HepG2 (cell line): ENCODE results near the gene NIPAL3. TPM values are rescaled to one million over a fixed set of nuclear protein-coding genes. Genes with fewer than 3 reads are reported as not detected.

ENCODE experiments used
- ATF6 ChIP-seq: sonication (generic); formaldehyde crosslinking; conservative IDR thresholded peaks from 2 replicates; pipeline ENCODE4 v1.4.0; 2020; ENCODE audit warnings: missing genetic modification reagents
- JUND ChIP-seq: sonication (generic); formaldehyde crosslinking; IDR thresholded peaks from 2 replicates; pipeline ENCODE4 v1.8.0; 2022; ENCODE audit warnings: mild to moderate bottlenecking, missing genetic modification reagents
- TAF15 ChIP-seq: fragments of 200-400 bp; formaldehyde crosslinking; IDR thresholded peaks from one replicate; pipeline ENCODE4 v1.6.1; 2018; ENCODE audit warnings: mild to moderate bottlenecking, low read depth, low read length; ENCODE audit not compliant: poor library complexity, severe bottlenecking
- ZBTB40 ChIP-seq, 2 experiments: fragments of 450-650 bp in 1 of 2; sonication (generic) in 1 of 2; formaldehyde crosslinking in 1 of 2; IDR thresholded peaks; 2 replicates each; pipeline versions ENCODE4 v1.6.1 to v1.8.0; 2016 to 2022; ENCODE audit warnings: antibody characterized with exemption in 1 of 2, mild to moderate bottlenecking in 1 of 2, missing genetic modification reagents in 1 of 2
- polyA plus RNA-seq, 8 experiments: library from polyadenylated mRNA; depleted of rRNA in 3 of 8; stranded (reverse) in 7 of 8; unstranded in 1 of 8; fragments of >200 nt; fragmentation: Illumina TruSeq in 4 of 8; extraction: Trizol in 4 of 8; gene quantifications; 2 replicates each; pipeline versions ENCODE4 v1.2.1 to v1.2.3, GENCODE V29; 2011 to 2016; ENCODE audit warnings: low read depth in 4 of 8, missing spikeins in 1 of 8, mixed read lengths in 1 of 8; ENCODE audit not compliant: insufficient read depth in 1 of 8
- total RNA-seq, 5 experiments: library from RNA; depleted of rRNA; stranded (reverse); fragments of >200 nt; fragmentation: Illumina TruSeq; extraction: Trizol; gene quantifications; 2 replicates each; pipeline ENCODE4 v1.2.3, GENCODE V29; 2016; ENCODE audit warnings: low read depth in 1 of 5

Gene NIPAL3
- total and polyA plus RNA-seq, 2 of the 13 experiments (the other 11 are each of a cell fraction or from before 2014, with no cell fraction given): 5.6 to 8.6 TPM

- TF ChIP-seq ZBTB40 (IDR thresholded peaks at IDR 0.05) (no peak), ZBTB40 (CRISPR knock-in tag; IDR thresholded peaks at IDR 0.05) (no peak), JUND (no peak), TAF15 (no peak), ATF6 (CRISPR knock-in tag) (no peak)
Measured at GRCh38 chr1:24392982-24393650, 22.5 kb upstream of the NIPAL3 start (continued).
